ENCODE measurements around the gene CD207. TPM values are rescaled to one million over a fixed set of nuclear protein-coding genes. Genes with fewer than 3 reads are reported as not detected.

CD207 gene
- polyA plus RNA-seq, 3 donors = 0.05 TPM; not detected in 2

- Mint-ChIP-seq H3K4me3 (peak overlapping the region in 1 of 2 donors; percentile 65), H3K36me3 (no peaks in the 10 kb centered on the region), H3K9me3 (peaks cover 0 to 4% (median 2%) of the 10 kb centered on the region in 7 donors), H3K27ac (peak overlapping the region in 4 of 7 donors; percentile 4 to 74 (median 60)), H3K27me3 (ENCODE audit: low read depth in 3 of 3) (peaks cover 5 to 17% (median 10%) of the 10 kb centered on the region in 3 donors), H3K4me1 (peaks cover 21% of the 10 kb centered on the region)
- DNase-seq = peak in 2 of 3 donors; percentile 28 to 44
- peaks cover 20 to 48% of the 10 kb centered on the region in 2 donors for H3K4me1 ChIP-seq (ENCODE audit: control insufficient read depth in 1 of 2, insufficient read depth in 2 of 2, low read length in 2 of 2)
- no peaks in the 10 kb centered on the region for H3K9me3 ChIP-seq (replicated peaks in 1 of 2; ENCODE audit: control insufficient read depth in 1 of 2, insufficient read depth in 1 of 2, low read length in 2 of 2)
- H3K27ac ChIP-seq (ENCODE audit: low read depth in 1 of 2, low read length in 2 of 2) = peak overlapping the region in 1 of 2 donors; percentile 32
- no peaks in the 10 kb centered on the region for H4K20me1 ChIP-seq (ENCODE audit: insufficient read depth, low read length)
- peak overlapping the region; percentile 17 for H3K4me2 ChIP-seq (replicated peaks; ENCODE audit: extremely low read depth, low read length, poor library complexity, severe bottlenecking)
- no peak for TF ChIP-seq CTCF (IDR thresholded peaks at IDR 0.05)
- H3K79me2 ChIP-seq (ENCODE audit: insufficient read depth, low read length) = no peaks in the 10 kb centered on the region
- intact Hi-C loops (cut with micrococcal nuclease) = no loop called here
- H3K27me3 ChIP-seq (ENCODE audit: control insufficient read depth in 2 of 2, insufficient read depth in 2 of 2, low read length in 2 of 2) = peaks cover 0 to 9% of the 10 kb centered on the region in 2 donors
- no peaks in the 10 kb centered on the region for H3K36me3 ChIP-seq (replicated peaks in 1 of 2; ENCODE audit: control insufficient read depth in 1 of 2, insufficient read depth in 2 of 2, low read length in 2 of 2)
- H3K9ac ChIP-seq (ENCODE audit: insufficient read depth, low read length, poor library complexity, severe bottlenecking) = no peak overlapping the region
- no peak overlapping the region for H2AFZ ChIP-seq (ENCODE audit: insufficient read depth, low read depth, low read length, poor library complexity, severe bottlenecking)
- 66% methylated on average over 7 of the region's 10 CpGs for WGBS (ENCODE audit: insufficient coverage)
- H3K4me3 ChIP-seq (replicated peaks in 1 of 3; ENCODE audit: low read depth in 2 of 3, low read length in 3 of 3) = peak overlapping the region in 1 of 3 experiments; percentile 14
Measured at GRCh38 chr2:70837980-70838925, 2.6 kb upstream of the CD207 start.

- Histone ChIP-seq H2AFZ (ENCODE audit: insufficient read depth, low read depth, low read length, poor library complexity, severe bottlenecking) (peak overlapping the region; percentile 10), H3K4me2 (replicated peaks; ENCODE audit: extremely low read depth, low read length, poor library complexity, severe bottlenecking) (no peak overlapping the region), H3K9ac (ENCODE audit: insufficient read depth, low read length, poor library complexity, severe bottlenecking) (no peak overlapping the region), H3K27me3 (ENCODE audit: control insufficient read depth in 2 of 2, insufficient read depth in 2 of 2, low read length in 2 of 2) (no peaks in the 10 kb centered on the region), H4K20me1 (ENCODE audit: insufficient read depth, low read length) (no peaks in the 10 kb centered on the region), H3K27ac (ENCODE audit: low read depth in 1 of 2, low read length in 2 of 2) (peak overlapping the region in 1 of 2 donors; percentile 9), H3K4me1 (ENCODE audit: control insufficient read depth in 1 of 2, insufficient read depth in 2 of 2, low read length in 2 of 2) (peaks cover 30 to 73% of the 10 kb centered on the region in 2 donors), H3K79me2 (ENCODE audit: insufficient read depth, low read length) (no peaks in the 10 kb centered on the region), H3K36me3 (replicated peaks in 1 of 2; ENCODE audit: control insufficient read depth in 1 of 2, insufficient read depth in 2 of 2, low read length in 2 of 2) (no peaks in the 10 kb centered on the region), H3K4me3 (replicated peaks in 1 of 3; ENCODE audit: low read depth in 2 of 3, low read length in 3 of 3) (no peak overlapping the region), H3K9me3 (replicated peaks in 1 of 2; ENCODE audit: control insufficient read depth in 1 of 2, insufficient read depth in 1 of 2, low read length in 2 of 2) (no peaks in the 10 kb centered on the region)
- DNase-seq = no peak
- Mint-ChIP-seq H3K4me3 (no peak overlapping the region), H3K27ac (peak overlapping the region in 1 of 7 donors; percentile 21), H3K36me3 (no peaks in the 10 kb centered on the region), H3K27me3 (ENCODE audit: low read depth in 3 of 3) (peaks cover 2 to 12% (median 7%) of the 10 kb centered on the region in 3 donors), H3K4me1 (peaks cover 32% of the 10 kb centered on the region), H3K9me3 (peaks cover 0 to 3% (median 2%) of the 10 kb centered on the region in 7 donors)
- intact Hi-C loops (cut with micrococcal nuclease) = no loop called here
- WGBS (ENCODE audit: insufficient coverage) = 69% methylated on average over 4 of the region's 4 CpGs
- no peak for TF ChIP-seq CTCF (IDR thresholded peaks at IDR 0.05)
Measured at GRCh38 chr2:70834881-70835280, 735 bp downstream of the CD207 start.
